ENCODE data around the gene NAB1.

NAB1 gene

GRCh38 chr2:190718652-190719526 lies 70.0 kb downstream of the NAB1 start:
- no peaks in the 10 kb centered on the region for H3K36me3 ChIP-seq (ENCODE audit: insufficient read depth, low read length)
- TF ChIP-seq FOXP2 (optimal IDR thresholded peaks at IDR 0.05; ENCODE audit: control extremely low read depth, extremely low read length, insufficient read depth) (no peak), POLR2AphosphoS5 (IDR thresholded peaks at IDR 0.05; ENCODE audit: borderline replicate concordance, low read depth, low read length) (no peak), EZH2 (IDR thresholded peaks at IDR 0.05) (no peak)
- no peaks in the 10 kb centered on the region for H3K9me3 ChIP-seq (ENCODE audit: low read depth, low read length)
- H3K27ac ChIP-seq: no peak overlapping the region
- no peak overlapping the region for H3K4me3 ChIP-seq
- no peak overlapping the region for H3K9ac ChIP-seq (ENCODE audit: insufficient read length)
- DNase-seq (ENCODE audit: low read depth, low spot score): no peak

- H3K4me3 ChIP-seq: no peak overlapping the region
- no peak overlapping the region for H3K9ac ChIP-seq (ENCODE audit: insufficient read length)
- no peaks in the 10 kb centered on the region for H3K9me3 ChIP-seq (ENCODE audit: low read depth, low read length)
- H3K27ac ChIP-seq: no peak overlapping the region
- DNase-seq (ENCODE audit: low read depth, low spot score): no peak
- no peaks in the 10 kb centered on the region for H3K36me3 ChIP-seq (ENCODE audit: insufficient read depth, low read length)
- TF ChIP-seq POLR2AphosphoS5 (IDR thresholded peaks at IDR 0.05; ENCODE audit: borderline replicate concordance, low read depth, low read length) (no peak), FOXP2 (optimal IDR thresholded peaks at IDR 0.05; ENCODE audit: control extremely low read depth, extremely low read length, insufficient read depth) (no peak), EZH2 (IDR thresholded peaks at IDR 0.05) (no peak)
Observed at GRCh38 chr2:190720276-190720675, 71.4 kb downstream of the NAB1 start.

- no peak for DNase-seq (ENCODE audit: low read depth, low spot score)
- Histone ChIP-seq H3K9me3 (ENCODE audit: low read depth, low read length) (no peaks in the 10 kb centered on the region), H3K9ac (ENCODE audit: insufficient read length) (no peak overlapping the region), H3K36me3 (ENCODE audit: insufficient read depth, low read length) (no peaks in the 10 kb centered on the region), H3K27ac (no peak overlapping the region), H3K4me3 (no peak overlapping the region)
- TF ChIP-seq POLR2AphosphoS5 (IDR thresholded peaks at IDR 0.05; ENCODE audit: borderline replicate concordance, low read depth, low read length) (no peak), EZH2 (IDR thresholded peaks at IDR 0.05) (no peak), FOXP2 (optimal IDR thresholded peaks at IDR 0.05; ENCODE audit: control extremely low read depth, extremely low read length, insufficient read depth) (no peak)
Observed at GRCh38 chr2:190720691-190721090, 71.8 kb downstream of the NAB1 start.

- no peak for TF ChIP-seq FOXP2 (optimal IDR thresholded peaks at IDR 0.05; ENCODE audit: control extremely low read depth, extremely low read length, insufficient read depth)
- TF ChIP-seq POLR2AphosphoS5 (IDR thresholded peaks at IDR 0.05; ENCODE audit: borderline replicate concordance, low read depth, low read length): no peak
- no peak for TF ChIP-seq EZH2 (IDR thresholded peaks at IDR 0.05)
- no peak overlapping the region for H3K9ac ChIP-seq (ENCODE audit: insufficient read length)
Observed at GRCh38 chr2:190722061-190722759, 73.3 kb downstream of the NAB1 start.

GRCh38 chr2:190722835-190723234 lies 74.0 kb downstream of the NAB1 start:
- Histone ChIP-seq H3K36me3 (ENCODE audit: insufficient read depth, low read length) (no peaks in the 10 kb centered on the region), H3K27ac (no peak overlapping the region), H3K9ac (ENCODE audit: insufficient read length) (no peak overlapping the region), H3K9me3 (ENCODE audit: low read depth, low read length) (no peaks in the 10 kb centered on the region), H3K4me3 (no peak overlapping the region)
- no peak for DNase-seq (ENCODE audit: low read depth, low spot score)
- TF ChIP-seq POLR2AphosphoS5 (IDR thresholded peaks at IDR 0.05; ENCODE audit: borderline replicate concordance, low read depth, low read length) (no peak), FOXP2 (optimal IDR thresholded peaks at IDR 0.05; ENCODE audit: control extremely low read depth, extremely low read length, insufficient read depth) (no peak), EZH2 (IDR thresholded peaks at IDR 0.05) (no peak)

More at GRCh38 chr2:190722061-190722759, 73.3 kb downstream of the NAB1 start:
- H3K27ac ChIP-seq: no peak overlapping the region
- no peak overlapping the region for H3K4me3 ChIP-seq
- H3K9me3 ChIP-seq (ENCODE audit: low read depth, low read length): no peaks in the 10 kb centered on the region
- no peak for DNase-seq (ENCODE audit: low read depth, low spot score)
- no peaks in the 10 kb centered on the region for H3K36me3 ChIP-seq (ENCODE audit: insufficient read depth, low read length)

- no peaks in the 10 kb centered on the region for H3K36me3 ChIP-seq (ENCODE audit: insufficient read depth, low read length)
- H3K9me3 ChIP-seq (ENCODE audit: low read depth, low read length): no peaks in the 10 kb centered on the region
- no peak for TF ChIP-seq FOXP2 (optimal IDR thresholded peaks at IDR 0.05; ENCODE audit: control extremely low read depth, extremely low read length, insufficient read depth)
- no peak for TF ChIP-seq POLR2AphosphoS5 (IDR thresholded peaks at IDR 0.05; ENCODE audit: borderline replicate concordance, low read depth, low read length)
- TF ChIP-seq EZH2 (IDR thresholded peaks at IDR 0.05): no peak
- no peak overlapping the region for H3K27ac ChIP-seq
- no peak for DNase-seq (ENCODE audit: low read depth, low spot score)
- H3K9ac ChIP-seq (ENCODE audit: insufficient read length): no peak overlapping the region
- no peak overlapping the region for H3K4me3 ChIP-seq
Observed at GRCh38 chr2:190723397-190724090, 74.7 kb downstream of the NAB1 start.

GRCh38 chr2:190726255-190726654 lies 77.4 kb downstream of the NAB1 start:
- DNase-seq (ENCODE audit: low read depth, low spot score): no peak
- Histone ChIP-seq H3K4me3 (no peak overlapping the region), H3K27ac (no peak overlapping the region), H3K36me3 (ENCODE audit: insufficient read depth, low read length) (no peaks in the 10 kb centered on the region), H3K9me3 (ENCODE audit: low read depth, low read length) (no peaks in the 10 kb centered on the region), H3K9ac (ENCODE audit: insufficient read length) (no peak overlapping the region)
- no peak for TF ChIP-seq EZH2 (IDR thresholded peaks at IDR 0.05)
- no peak for TF ChIP-seq POLR2AphosphoS5 (IDR thresholded peaks at IDR 0.05; ENCODE audit: borderline replicate concordance, low read depth, low read length)
- no peak for TF ChIP-seq FOXP2 (optimal IDR thresholded peaks at IDR 0.05; ENCODE audit: control extremely low read depth, extremely low read length, insufficient read depth)

GRCh38 chr2:190736355-190736754 lies 87.5 kb downstream of the NAB1 start:
- Histone ChIP-seq H3K9me3 (ENCODE audit: low read depth, low read length) (no peaks in the 10 kb centered on the region), H3K4me3 (no peak overlapping the region), H3K27ac (no peak overlapping the region), H3K9ac (ENCODE audit: insufficient read length) (no peak overlapping the region), H3K36me3 (ENCODE audit: insufficient read depth, low read length) (no peaks in the 10 kb centered on the region)
- no peak for DNase-seq (ENCODE audit: low read depth, low spot score)
- TF ChIP-seq FOXP2 (optimal IDR thresholded peaks at IDR 0.05; ENCODE audit: control extremely low read depth, extremely low read length, insufficient read depth) (no peak), POLR2AphosphoS5 (IDR thresholded peaks at IDR 0.05; ENCODE audit: borderline replicate concordance, low read depth, low read length) (no peak), EZH2 (IDR thresholded peaks at IDR 0.05) (no peak)
